ENCODE measurements around the gene CLDN6. TPM values are rescaled to one million over a fixed set of nuclear protein-coding genes. Genes with fewer than 3 reads are reported as not detected.

Gene CLDN6
- total and polyA plus RNA-seq, 9 of the 15 experiments (the other 6 are each of a cell fraction or from before 2014, with no cell fraction given) = 0.22 to 0.75 (median 0.38) TPM; not detected in 3

- TF ChIP-seq MAX (CRISPR knock-in tag; IDR thresholded peaks at IDR 0.05) (no peak), PTRF (tag; IDR thresholded peaks at IDR 0.05) (no peak), MAFG (tag; conservative IDR thresholded peaks at IDR 0.05) (no peak), MXD1 (CRISPR knock-in tag; IDR thresholded peaks at IDR 0.05; ENCODE audit: borderline replicate concordance, poor library complexity, severe bottlenecking) (no peak), TAL1 (IDR thresholded peaks at IDR 0.05) (no peak), FIP1L1 (IDR thresholded peaks at IDR 0.05; ENCODE audit: low read depth, low read length, poor library complexity, severe bottlenecking) (no peak), SP1 (CRISPR knock-in tag; IDR thresholded peaks at IDR 0.05) (no peak), POLR3G (IDR thresholded peaks at IDR 0.05; ENCODE audit: extremely low read depth, insufficient read length, insufficient replicate concordance) (no peak), AFF1 (IDR thresholded peaks at IDR 0.05; ENCODE audit: low read depth in 1 of 2, partially characterized antibody in 2 of 2) (no peak), FOXP4 (CRISPR knock-in tag; IDR thresholded peaks at IDR 0.05; ENCODE audit: borderline replicate concordance) (no peak)
Measured at GRCh38 chr16:3014971-3015370, 3.0 kb downstream of the CLDN6 start (continued).

All from K562 (cell line).